HepG2 (cell line): ENCODE results near the gene TMED6. TPM values are rescaled to one million over a fixed set of nuclear protein-coding genes. Genes with fewer than 3 reads are reported as not detected.

Experiments
- CCAR2 ChIP-seq: fragments of 200-400 bp; formaldehyde crosslinking; optimal IDR thresholded peaks from 2 replicates; pipeline ENCODE3; 2018; ENCODE audit warnings: low read depth, mild to moderate bottlenecking, low read length, moderate library complexity
- FOXK2 ChIP-seq: fragments of 450-650 bp; IDR thresholded peaks from 2 replicates; pipeline ENCODE4 v1.6.1; 2016
- GABPA ChIP-seq, 2 experiments: IDR thresholded peaks; 2 replicates each; pipeline ENCODE4 v1.6.1; 2011 to 2016; ENCODE audit warnings: low read depth in 2 of 2, low read length in 1 of 2, missing biosample characterization in 1 of 2, missing genetic modification characterization in 1 of 2
- HDAC1 ChIP-seq: sonication (generic); formaldehyde crosslinking; IDR thresholded peaks from 2 replicates; pipeline ENCODE4 v1.5.1; 2020; ENCODE audit warnings: mild to moderate bottlenecking, missing genetic modification reagents
- HMGXB3 ChIP-seq: sonication (generic); formaldehyde crosslinking; IDR thresholded peaks from 2 replicates; pipeline ENCODE4 v1.4.0; 2020; ENCODE audit warnings: missing genetic modification reagents, borderline replicate concordance
- MTERF4 ChIP-seq: sonication (generic); formaldehyde crosslinking; IDR thresholded peaks from 2 replicates; pipeline ENCODE4 v1.8.0; 2023; ENCODE audit warnings: mild to moderate bottlenecking, missing genetic modification reagents
- TCF12 ChIP-seq, 2 experiments: fragments of 450-650 bp in 1 of 2; sonication (generic) in 1 of 2; formaldehyde crosslinking in 1 of 2; IDR thresholded peaks; 2 replicates each; pipeline versions ENCODE4 v1.6.1 to v1.8.0; 2017 to 2022; ENCODE audit warnings: antibody characterized with exemption in 1 of 2, mild to moderate bottlenecking in 1 of 2, missing genetic modification reagents in 1 of 2, moderate library complexity in 1 of 2
- THAP7 ChIP-seq: sonication (generic); formaldehyde crosslinking; IDR thresholded peaks from 2 replicates; pipeline ENCODE4 v1.8.1; 2023; ENCODE audit warnings: mild to moderate bottlenecking, missing genetic modification reagents
- ZBTB4 ChIP-seq: sonication (generic); formaldehyde crosslinking; IDR thresholded peaks from 2 replicates; pipeline ENCODE4 v1.4.0; 2020; ENCODE audit warnings: missing genetic modification reagents, mild to moderate bottlenecking, borderline replicate concordance
- ZFP91 ChIP-seq: sonication (generic); formaldehyde crosslinking; IDR thresholded peaks from 2 replicates; pipeline ENCODE4 v1.9.0; 2022; ENCODE audit warnings: missing genetic modification reagents, mild to moderate bottlenecking, borderline replicate concordance
- ZNF225 ChIP-seq: sonication (generic); formaldehyde crosslinking; IDR thresholded peaks from 2 replicates; pipeline ENCODE4 v1.4.0; 2020; ENCODE audit warnings: mild to moderate bottlenecking, missing genetic modification reagents
- ZNF251 ChIP-seq: sonication (generic); formaldehyde crosslinking; IDR thresholded peaks from 2 replicates; pipeline ENCODE4 v1.9.0; 2021; ENCODE audit warnings: mild to moderate bottlenecking, missing genetic modification reagents
- ZNF382 ChIP-seq: sonication (generic); formaldehyde crosslinking; IDR thresholded peaks from 2 replicates; pipeline ENCODE4 v1.5.0; 2020; ENCODE audit warnings: missing genetic modification reagents, mild to moderate bottlenecking, borderline replicate concordance
- ZNF451 ChIP-seq: sonication (generic); formaldehyde crosslinking; IDR thresholded peaks from 2 replicates; pipeline ENCODE4 v1.5.0; 2020; ENCODE audit warnings: mild to moderate bottlenecking, missing genetic modification reagents
- ZNF616 ChIP-seq: sonication (generic); formaldehyde crosslinking; IDR thresholded peaks from 2 replicates; pipeline ENCODE4 v1.5.0; 2020; ENCODE audit warnings: low read depth, mild to moderate bottlenecking, missing genetic modification reagents
- ZNF619 ChIP-seq: sonication (generic); formaldehyde crosslinking; IDR thresholded peaks from 2 replicates; pipeline ENCODE4 v1.4.0; 2020; ENCODE audit warnings: mild to moderate bottlenecking, missing genetic modification reagents
- polyA plus RNA-seq, 8 experiments: library from polyadenylated mRNA; depleted of rRNA in 3 of 8; stranded (reverse) in 7 of 8; unstranded in 1 of 8; fragments of >200 nt; fragmentation: Illumina TruSeq in 4 of 8; extraction: Trizol in 4 of 8; gene quantifications; 2 replicates each; pipeline versions ENCODE4 v1.2.1 to v1.2.3, GENCODE V29; 2011 to 2016; ENCODE audit warnings: low read depth in 4 of 8, missing spikeins in 1 of 8, mixed read lengths in 1 of 8; ENCODE audit not compliant: insufficient read depth in 1 of 8
- total RNA-seq, 5 experiments: library from RNA; depleted of rRNA; stranded (reverse); fragments of >200 nt; fragmentation: Illumina TruSeq; extraction: Trizol; gene quantifications; 2 replicates each; pipeline ENCODE4 v1.2.3, GENCODE V29; 2016; ENCODE audit warnings: low read depth in 1 of 5

The TMED6 gene
- total and polyA plus RNA-seq, 2 of the 13 experiments (the other 11 are each of a cell fraction or from before 2014, with no cell fraction given), result 9.8 to 14.4 TPM

- TF ChIP-seq HMGXB3 (CRISPR knock-in tag), result no peak
- TF ChIP-seq ZNF251 (CRISPR knock-in tag), result no peak
- TF ChIP-seq TCF12 (IDR thresholded peaks at IDR 0.05), result no peak
- TF ChIP-seq TCF12 (CRISPR knock-in tag; IDR thresholded peaks at IDR 0.05), result no peak
- TF ChIP-seq ZBTB4 (CRISPR knock-in tag), result no peak; the same call in 1 of the 2 replicates
- no peak for TF ChIP-seq ZNF619 (CRISPR knock-in tag)
- peak; percentile 84 for TF ChIP-seq FOXK2
- TF ChIP-seq HDAC1 (CRISPR knock-in tag), result peak; percentile 83
- TF ChIP-seq ZNF451 (CRISPR knock-in tag), result no peak
- no peak for TF ChIP-seq ZNF382
- TF ChIP-seq CCAR2, result no peak
- TF ChIP-seq GABPA (IDR thresholded peaks at IDR 0.05; ENCODE audit: low read depth, low read length), result no peak
- peak; percentile 75 for TF ChIP-seq GABPA (CRISPR knock-in tag; IDR thresholded peaks at IDR 0.05; ENCODE audit: low read depth)
- TF ChIP-seq MTERF4 (CRISPR knock-in tag), result peak; percentile 65; the same call in 1 of the 2 replicates
- no peak for TF ChIP-seq ZNF225 (CRISPR knock-in tag)
- TF ChIP-seq ZFP91, result peak; percentile 35
- no peak for TF ChIP-seq ZNF616
- peak; percentile 43; the same call in 1 of the 2 replicates for TF ChIP-seq THAP7
Measured at GRCh38 chr16:69326172-69326873, 25.3 kb downstream of the TMED6 start (continued).
